HG03159 (cell line): ENCODE results near the gene OR13C2.
"Not testable (repeated sequence)": the region's sequence is repeated elsewhere in the genome, so short reads cannot be mapped to it uniquely, and the experiment has no call there.

Source experiments
- ATAC-seq: cut with Tn5 transposase; IDR thresholded peaks from one replicate; pipeline ENCODE4 v1.9.1; 2021; ENCODE audit warnings: mild to moderate bottlenecking, moderate library complexity; ENCODE audit not compliant: unreplicated experiment

OR13C2 gene

GRCh38 chr9:104605527-104605926 lies at the start of gene OR13C2:
TSS of gene OR13C2 (minus strand) at chr9:104605627. CDS start at chr9:104605627, 0 bp downstream.
- not testable (repeated sequence) for ATAC-seq

- no peak for ATAC-seq
Observed at GRCh38 chr9:104635456-104635855, 30.0 kb upstream of the OR13C2 start.

- ATAC-seq = no peak
Observed at GRCh38 chr9:104633976-104634520, 28.6 kb upstream of the OR13C2 start.

- ATAC-seq = not testable (repeated sequence)
Observed at GRCh38 chr9:104625964-104626363, 20.5 kb upstream of the OR13C2 start.

- no peak for ATAC-seq
Observed at GRCh38 chr9:104618104-104618503, 12.7 kb upstream of the OR13C2 start, which contains the start of gene OR13C9. TSS of gene OR13C9 (minus strand) at chr9:104618204. CDS start at chr9:104618204, 0 bp downstream.

GRCh38 chr9:104617418-104617817 lies 12.0 kb upstream of the OR13C2 start:
- no peak for ATAC-seq

GRCh38 chr9:104611213-104611612 lies 5.8 kb upstream of the OR13C2 start:
- no peak for ATAC-seq

- ATAC-seq = no peak
Observed at GRCh38 chr9:104608336-104608735, 2.9 kb upstream of the OR13C2 start.

GRCh38 chr9:104606152-104606551 lies 725 bp upstream of the OR13C2 start:
- ATAC-seq = no peak

GRCh38 chr9:104604801-104605200 lies 626 bp downstream of the OR13C2 start:
- ATAC-seq = peak; percentile 74

GRCh38 chr9:104599313-104599712 lies 6.1 kb downstream of the OR13C2 start, which contains the start of gene OR13C5:
TSS of gene OR13C5 (minus strand) at chr9:104599413. CDS start at chr9:104599413, 0 bp downstream.
- not testable (repeated sequence) for ATAC-seq

GRCh38 chr9:104598749-104599148 lies 6.7 kb downstream of the OR13C2 start:
- ATAC-seq = not testable (repeated sequence)

- no peak for ATAC-seq
Observed at GRCh38 chr9:104589626-104590025, 15.8 kb downstream of the OR13C2 start.

GRCh38 chr9:104586496-104587180 lies 18.8 kb downstream of the OR13C2 start:
- no peak for ATAC-seq

- no peak for ATAC-seq
Observed at GRCh38 chr9:104580562-104580961, 24.9 kb downstream of the OR13C2 start.

GRCh38 chr9:104577263-104577662 lies 28.2 kb downstream of the OR13C2 start:
- no peak for ATAC-seq

GRCh38 chr9:104575456-104575855 lies 30.0 kb downstream of the OR13C2 start:
- no peak for ATAC-seq

- no peak for ATAC-seq
Observed at GRCh38 chr9:104572612-104573011, 32.8 kb downstream of the OR13C2 start.

- ATAC-seq = no peak
Observed at GRCh38 chr9:104568868-104569267, 36.6 kb downstream of the OR13C2 start, which contains the start of gene OR13C8. TSS of gene OR13C8 (plus strand) at chr9:104569168. CDS start at chr9:104569168, 0 bp downstream.

- ATAC-seq = no peak
Observed at GRCh38 chr9:104564358-104564757, 41.1 kb downstream of the OR13C2 start.

- ATAC-seq = no peak
Observed at GRCh38 chr9:104556830-104557634, 48.4 kb downstream of the OR13C2 start.
